Astrocyte (in vitro differentiated cells and primary cell): ENCODE results near the gene ZSCAN25. TPM values are rescaled to one million over a fixed set of nuclear protein-coding genes. Genes with fewer than 3 reads are reported as not detected.

ENCODE experiments used
- DNase-seq: peaks from one replicate; pipeline ENCODE4 v3.0.0-alpha.2; 2010; ENCODE audit warnings: low read depth
- FAIRE-seq: peaks from 2 replicates; lab custom pipeline; 2011; peaks lifted over from hg19 to GRCh38; lab: Jason Lieb, UNC
- H2AFZ ChIP-seq: 2 replicates; pipeline ENCODE4 v1.6.0; 2012; ENCODE audit warnings: low read depth, low read length, inconsistent platforms
- H3K27ac ChIP-seq: 2 replicates; pipeline ENCODE4 v1.5.1; 2011; ENCODE audit warnings: low read depth, low read length, inconsistent platforms
- H3K27me3 ChIP-seq: 2 replicates; pipeline ENCODE4 v1.6.0; 2011; ENCODE audit warnings: low read length, inconsistent platforms; ENCODE audit not compliant: insufficient read depth
- H3K36me3 ChIP-seq: 2 replicates; pipeline ENCODE4 v1.5.1; 2011; ENCODE audit warnings: low read length, inconsistent platforms; ENCODE audit not compliant: insufficient read depth
- H3K4me1 ChIP-seq: 2 replicates; pipeline ENCODE4 v1.5.1; 2011; ENCODE audit warnings: low read length, inconsistent platforms; ENCODE audit not compliant: insufficient read depth
- H3K4me2 ChIP-seq: 2 replicates; pipeline ENCODE4 v1.6.0; 2012; ENCODE audit warnings: low read length, inconsistent platforms
- H3K4me3 ChIP-seq: 2 replicates; pipeline ENCODE4 v1.5.1; 2011; ENCODE audit warnings: low read depth, mild to moderate bottlenecking, low read length, inconsistent platforms; ENCODE audit not compliant: insufficient read depth
- H3K79me2 ChIP-seq: 2 replicates; pipeline ENCODE4 v1.6.0; 2012; ENCODE audit warnings: mild to moderate bottlenecking, low read length, inconsistent platforms; ENCODE audit not compliant: insufficient read depth
- H3K9ac ChIP-seq: 2 replicates; pipeline ENCODE4 v1.6.0; 2012; ENCODE audit warnings: mild to moderate bottlenecking, low read length, inconsistent platforms
- H3K9me3 ChIP-seq: 2 replicates; pipeline ENCODE4 v1.5.1; 2012; ENCODE audit warnings: low read depth, mild to moderate bottlenecking, low read length, inconsistent platforms; ENCODE audit not compliant: insufficient read depth
- H4K20me1 ChIP-seq: 2 replicates; pipeline ENCODE4 v1.6.0; 2012; ENCODE audit warnings: low read length, inconsistent platforms; ENCODE audit not compliant: insufficient read depth
- H3K27ac Mint-ChIP-seq: one replicate; pipeline ENCODE4 v1.8.0; 2021; ENCODE audit warnings: mild to moderate bottlenecking, mixed read lengths; ENCODE audit not compliant: unreplicated experiment
- H3K27me3 Mint-ChIP-seq: one replicate; pipeline ENCODE4 v1.8.0; 2021; ENCODE audit warnings: low read depth, mixed read lengths; ENCODE audit not compliant: unreplicated experiment
- H3K36me3 Mint-ChIP-seq: one replicate; pipeline ENCODE4 v1.8.0; 2021; ENCODE audit warnings: low read depth, mixed read lengths; ENCODE audit not compliant: unreplicated experiment
- H3K4me1 Mint-ChIP-seq: one replicate; pipeline ENCODE4 v1.8.0; 2021; ENCODE audit warnings: low read depth, mixed read lengths; ENCODE audit not compliant: unreplicated experiment
- H3K4me3 Mint-ChIP-seq: one replicate; pipeline ENCODE4 v1.8.0; 2021; ENCODE audit warnings: mild to moderate bottlenecking, moderate library complexity, mixed read lengths; ENCODE audit not compliant: unreplicated experiment
- H3K9me3 Mint-ChIP-seq: one replicate; pipeline ENCODE4 v1.8.0; 2021; ENCODE audit warnings: mild to moderate bottlenecking, mixed read lengths; ENCODE audit not compliant: unreplicated experiment
- EZH2 ChIP-seq: IDR thresholded peaks from 2 replicates; pipeline ENCODE4 v1.6.1; 2012; ENCODE audit warnings: mild to moderate bottlenecking, low read length, inconsistent platforms; ENCODE audit not compliant: insufficient read depth
- total RNA-seq: library from RNA; stranded (reverse); gene quantifications from 2 replicates; pipeline ENCODE4 v1.2.1, GENCODE V29; 2021
- TF ChIP-seq, protein P1 (sequence below): IDR thresholded peaks from 2 replicates; pipeline ENCODE4 v1.5.1; 2011; ENCODE audit warnings: low read depth, mild to moderate bottlenecking, inconsistent platforms, low read length, moderate library complexity; ENCODE audit not compliant: insufficient read depth

ZSCAN25 gene
- total RNA-seq, 1 donor from 2014 or later = 14.6 TPM

DNA sequence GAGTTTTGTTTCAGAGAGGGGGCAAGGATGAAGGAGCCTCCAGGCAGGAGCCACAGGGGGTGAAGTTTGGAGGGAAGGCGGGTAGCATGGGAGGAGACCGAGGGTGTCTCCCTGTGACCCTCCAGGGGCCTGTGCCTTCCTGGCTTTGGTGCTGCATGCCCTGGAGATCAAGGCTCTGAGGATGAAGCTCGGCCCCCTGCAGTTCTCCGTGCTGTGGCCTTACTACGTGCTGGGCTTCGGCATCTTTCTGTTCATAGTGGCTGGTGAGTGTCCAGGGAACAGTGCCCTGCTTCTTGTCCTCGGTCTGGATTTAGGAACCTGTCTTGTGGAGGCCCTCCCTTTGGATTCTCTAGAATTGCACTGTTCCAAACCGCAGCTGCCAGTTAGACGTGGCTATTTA, 9.2 kb upstream of the ZSCAN25 start:
- no peaks in the 10 kb centered on the region for H3K27me3 ChIP-seq
- H3K9me3 ChIP-seq = no peaks in the 10 kb centered on the region
- H3K9ac ChIP-seq = no peak overlapping the region
- DNase-seq (no peak), FAIRE-seq (no peak)
- no peak overlapping the region for H3K27ac Mint-ChIP-seq
- H4K20me1 ChIP-seq = no peaks in the 10 kb centered on the region
- no peaks in the 10 kb centered on the region for H3K36me3 Mint-ChIP-seq
- no peaks in the 10 kb centered on the region for H3K36me3 ChIP-seq
- no peak for TF ChIP-seq EZH2
- TF ChIP-seq, protein P1, sequence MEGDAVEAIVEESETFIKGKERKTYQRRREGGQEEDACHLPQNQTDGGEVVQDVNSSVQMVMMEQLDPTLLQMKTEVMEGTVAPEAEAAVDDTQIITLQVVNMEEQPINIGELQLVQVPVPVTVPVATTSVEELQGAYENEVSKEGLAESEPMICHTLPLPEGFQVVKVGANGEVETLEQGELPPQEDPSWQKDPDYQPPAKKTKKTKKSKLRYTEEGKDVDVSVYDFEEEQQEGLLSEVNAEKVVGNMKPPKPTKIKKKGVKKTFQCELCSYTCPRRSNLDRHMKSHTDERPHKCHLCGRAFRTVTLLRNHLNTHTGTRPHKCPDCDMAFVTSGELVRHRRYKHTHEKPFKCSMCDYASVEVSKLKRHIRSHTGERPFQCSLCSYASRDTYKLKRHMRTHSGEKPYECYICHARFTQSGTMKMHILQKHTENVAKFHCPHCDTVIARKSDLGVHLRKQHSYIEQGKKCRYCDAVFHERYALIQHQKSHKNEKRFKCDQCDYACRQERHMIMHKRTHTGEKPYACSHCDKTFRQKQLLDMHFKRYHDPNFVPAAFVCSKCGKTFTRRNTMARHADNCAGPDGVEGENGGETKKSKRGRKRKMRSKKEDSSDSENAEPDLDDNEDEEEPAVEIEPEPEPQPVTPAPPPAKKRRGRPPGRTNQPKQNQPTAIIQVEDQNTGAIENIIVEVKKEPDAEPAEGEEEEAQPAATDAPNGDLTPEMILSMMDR = no peak
- peaks cover 43% of the 10 kb centered on the region for H3K27me3 Mint-ChIP-seq
- H3K4me3 Mint-ChIP-seq = no peak overlapping the region
- H3K27ac ChIP-seq = no peak overlapping the region
- H2AFZ ChIP-seq = no peak overlapping the region
- no peak overlapping the region for H3K4me3 ChIP-seq
- H3K4me1 Mint-ChIP-seq = no peaks in the 10 kb centered on the region
- no peaks in the 10 kb centered on the region for H3K4me1 ChIP-seq
- H3K4me2 ChIP-seq = no peak overlapping the region
- H3K9me3 Mint-ChIP-seq = peaks cover 3% of the 10 kb centered on the region
- no peaks in the 10 kb centered on the region for H3K79me2 ChIP-seq

DNA sequence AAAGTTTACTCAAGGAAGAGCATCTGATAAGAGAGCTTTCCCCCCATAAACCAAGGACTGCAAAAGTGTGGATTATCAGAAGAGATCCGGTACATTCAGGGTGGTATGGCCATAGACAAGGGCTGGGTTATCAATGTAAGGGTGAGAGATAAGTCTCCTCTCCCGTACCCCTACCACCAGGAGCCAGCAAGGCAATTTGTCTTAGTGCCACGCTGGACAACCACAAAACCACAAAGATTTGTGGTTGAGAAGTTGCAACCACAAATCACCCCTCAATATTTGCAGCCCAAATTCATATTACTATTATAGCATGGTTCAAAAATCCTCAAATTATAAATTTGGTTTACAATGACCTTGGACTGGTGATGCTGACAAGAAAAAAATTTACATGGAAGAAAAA, 2.3 kb upstream of the ZSCAN25 start:
- Mint-ChIP-seq H3K4me3 (no peak overlapping the region), H3K27ac (no peak overlapping the region), H3K9me3 (peaks cover 3% of the 10 kb centered on the region), H3K36me3 (peaks cover 5% of the 10 kb centered on the region), H3K27me3 (peaks cover 22% of the 10 kb centered on the region), H3K4me1 (peaks cover 16% of the 10 kb centered on the region)
- H3K4me1 ChIP-seq = peaks cover 4% of the 10 kb centered on the region
- H3K79me2 ChIP-seq = peaks cover 23% of the 10 kb centered on the region
- peaks cover 9% of the 10 kb centered on the region for H4K20me1 ChIP-seq
- no peak overlapping the region for H3K9ac ChIP-seq
- TF ChIP-seq EZH2 = no peak
- TF ChIP-seq, protein P1 = no peak
- no peaks in the 10 kb centered on the region for H3K27me3 ChIP-seq
- DNase-seq (no peak), FAIRE-seq (no peak)
- no peak overlapping the region for H3K4me2 ChIP-seq
- peaks cover 6% of the 10 kb centered on the region for H3K36me3 ChIP-seq
- no peaks in the 10 kb centered on the region for H3K9me3 ChIP-seq
- no peak overlapping the region for H3K27ac ChIP-seq
- no peak overlapping the region for H3K4me3 ChIP-seq
- no peak overlapping the region for H2AFZ ChIP-seq

DNA sequence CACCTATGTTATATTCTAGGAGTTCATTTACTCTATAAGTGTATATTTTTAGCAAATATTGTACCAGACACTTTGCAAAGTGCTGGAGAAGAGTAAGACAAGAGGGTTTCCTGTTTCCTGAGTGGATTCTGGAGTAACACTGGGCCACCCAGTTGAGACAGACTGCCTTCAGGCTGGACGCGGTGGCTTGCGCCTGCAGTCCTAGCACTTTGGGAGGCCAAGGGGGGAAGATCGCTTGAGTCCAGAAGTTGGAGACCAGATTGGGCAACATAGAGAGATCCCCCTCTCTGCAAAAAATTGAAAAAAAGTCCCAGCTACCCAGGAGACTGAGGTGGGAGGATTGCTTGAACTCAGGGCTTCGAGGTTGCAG, 772 bp upstream of the ZSCAN25 start:
- peak overlapping the region; percentile 77 for H3K4me3 ChIP-seq
- H4K20me1 ChIP-seq = peaks cover 11% of the 10 kb centered on the region
- H3K27me3 ChIP-seq = no peaks in the 10 kb centered on the region
- TF ChIP-seq, protein P1 = no peak
- no peak for TF ChIP-seq EZH2
- Mint-ChIP-seq H3K4me3 (peak overlapping the region; percentile 92), H3K9me3 (no peaks in the 10 kb centered on the region), H3K27ac (peak overlapping the region; percentile 91), H3K27me3 (peaks cover 12% of the 10 kb centered on the region), H3K4me1 (peaks cover 16% of the 10 kb centered on the region), H3K36me3 (peaks cover 9% of the 10 kb centered on the region)
- no peaks in the 10 kb centered on the region for H3K9me3 ChIP-seq
- peak overlapping the region; percentile 93 for H3K4me2 ChIP-seq
- peaks cover 27% of the 10 kb centered on the region for H3K79me2 ChIP-seq
- peak overlapping the region; percentile 100 for H2AFZ ChIP-seq
- peak overlapping the region; percentile 92 for H3K9ac ChIP-seq
- peaks cover 7% of the 10 kb centered on the region for H3K36me3 ChIP-seq
- DNase-seq (no peak), FAIRE-seq (no peak)
- H3K4me1 ChIP-seq = peaks cover 4% of the 10 kb centered on the region
- no peak overlapping the region for H3K27ac ChIP-seq
